ENCODE data around the gene LBHD2. TPM values are rescaled to one million over a fixed set of nuclear protein-coding genes. Genes with fewer than 3 reads are reported as not detected.
"Not testable (repeated sequence)": the region's sequence is repeated elsewhere in the genome, so short reads cannot be mapped to it uniquely, and the experiment has no call there.

Gene LBHD2
- polyA plus RNA-seq: not detected

GRCh38 chr14:103084021-103084919 is at the start of gene LBHD2:
TSS of gene LBHD2 (plus strand) at chr14:103084210. CDS start at chr14:103086013, 1,803 bp downstream.
- no peaks in the 10 kb centered on the region for H3K4me1 Mint-ChIP-seq
- no peaks in the 10 kb centered on the region for H3K9me3 Mint-ChIP-seq
- no peaks in the 10 kb centered on the region for H3K36me3 Mint-ChIP-seq
- H3K27me3 Mint-ChIP-seq: peaks cover 7% of the 10 kb centered on the region
- H3K27ac Mint-ChIP-seq: no peak within 1 kb of the TSS
- H3K4me3 Mint-ChIP-seq: no peak within 1 kb of the TSS

GRCh38 chr14:103041464-103041863 is 42.5 kb upstream of the LBHD2 start:
- no peak overlapping the region for H3K27ac Mint-ChIP-seq
- H3K36me3 Mint-ChIP-seq: peaks cover 7% of the 10 kb centered on the region
- H3K4me1 Mint-ChIP-seq: peaks cover 20 to 27% (median 21%) of the 10 kb centered on the region in 3 donors
- H3K9me3 Mint-ChIP-seq: peaks cover 0 to 6% (median 0%) of the 10 kb centered on the region in 3 donors
- H3K27me3 Mint-ChIP-seq: peaks cover 3% of the 10 kb centered on the region
- H3K4me3 Mint-ChIP-seq: no peak overlapping the region

- peaks cover 21 to 30% (median 22%) of the 10 kb centered on the region in 3 donors for H3K4me1 Mint-ChIP-seq
- peaks cover 7% of the 10 kb centered on the region for H3K36me3 Mint-ChIP-seq
- peaks cover 3% of the 10 kb centered on the region for H3K27me3 Mint-ChIP-seq
- H3K9me3 Mint-ChIP-seq: peaks cover 0 to 6% (median 0%) of the 10 kb centered on the region in 3 donors
- no peak overlapping the region for H3K4me3 Mint-ChIP-seq
- no peak overlapping the region for H3K27ac Mint-ChIP-seq
These were observed 40.6 kb upstream of the LBHD2 start for GRCh38 chr14:103043257-103044015.

GRCh38 chr14:103045371-103045869 is 38.6 kb upstream of the LBHD2 start:
- H3K4me1 Mint-ChIP-seq: peaks cover 26 to 28% (median 26%) of the 10 kb centered on the region in 3 donors
- H3K4me3 Mint-ChIP-seq: peak overlapping the region; percentile 22 to 93 (median 77)
- peak overlapping the region in 2 of 3 donors; percentile 1 to 35 for H3K27ac Mint-ChIP-seq
- no peaks in the 10 kb centered on the region for H3K27me3 Mint-ChIP-seq
- peaks cover 10% of the 10 kb centered on the region for H3K36me3 Mint-ChIP-seq
- H3K9me3 Mint-ChIP-seq: peaks cover 0 to 6% (median 0%) of the 10 kb centered on the region in 3 donors

GRCh38 chr14:103047453-103047852 is 36.6 kb upstream of the LBHD2 start:
- not testable (repeated sequence) for H3K9me3 Mint-ChIP-seq, H3K27me3 Mint-ChIP-seq, H3K4me3 Mint-ChIP-seq, H3K36me3 Mint-ChIP-seq, H3K27ac Mint-ChIP-seq
- peaks cover 24 to 31% (median 30%) of the 10 kb centered on the region in 3 donors for H3K4me1 Mint-ChIP-seq

GRCh38 chr14:103050935-103051334 is 33.1 kb upstream of the LBHD2 start:
- Mint-ChIP-seq H3K36me3 (peaks cover 3% of the 10 kb centered on the region), H3K27ac (no peak overlapping the region), H3K27me3 (no peaks in the 10 kb centered on the region), H3K9me3 (no peaks in the 10 kb centered on the region), H3K4me3 (no peak overlapping the region), H3K4me1 (peaks cover 24 to 33% (median 27%) of the 10 kb centered on the region in 3 donors)

- Mint-ChIP-seq H3K4me1 (peaks cover 23 to 34% (median 24%) of the 10 kb centered on the region in 3 donors), H3K4me3 (peak overlapping the region in 1 of 4 donors; percentile 41), H3K36me3 (peaks cover 3% of the 10 kb centered on the region), H3K9me3 (no peaks in the 10 kb centered on the region), H3K27me3 (no peaks in the 10 kb centered on the region), H3K27ac (no peak overlapping the region)
These were observed 31.6 kb upstream of the LBHD2 start for GRCh38 chr14:103052407-103052806.

- Mint-ChIP-seq H3K27ac (peak overlapping the region; percentile 52 to 76 (median 64)), H3K36me3 (no peaks in the 10 kb centered on the region), H3K4me3 (peak overlapping the region; percentile 72 to 95 (median 87)), H3K4me1 (peaks cover 20 to 32% (median 21%) of the 10 kb centered on the region in 3 donors), H3K27me3 (no peaks in the 10 kb centered on the region), H3K9me3 (no peaks in the 10 kb centered on the region)
These were observed 28.3 kb upstream of the LBHD2 start for GRCh38 chr14:103055695-103056094.

GRCh38 chr14:103056322-103057027 is 27.5 kb upstream of the LBHD2 start:
- H3K4me3 Mint-ChIP-seq: peak overlapping the region; percentile 82 to 95 (median 87)
- peaks cover 20 to 32% (median 21%) of the 10 kb centered on the region in 3 donors for H3K4me1 Mint-ChIP-seq
- peak overlapping the region in 2 of 3 donors; percentile 52 to 64 for H3K27ac Mint-ChIP-seq
- H3K36me3 Mint-ChIP-seq: no peaks in the 10 kb centered on the region
- no peaks in the 10 kb centered on the region for H3K27me3 Mint-ChIP-seq
- H3K9me3 Mint-ChIP-seq: no peaks in the 10 kb centered on the region

GRCh38 chr14:103057028-103057371 is 27.0 kb upstream of the LBHD2 start:
- H3K4me1 Mint-ChIP-seq: peaks cover 20 to 32% (median 21%) of the 10 kb centered on the region in 3 donors
- H3K9me3 Mint-ChIP-seq: no peaks in the 10 kb centered on the region
- no peak overlapping the region for H3K27ac Mint-ChIP-seq
- H3K27me3 Mint-ChIP-seq: no peaks in the 10 kb centered on the region
- H3K4me3 Mint-ChIP-seq: peak overlapping the region in 2 of 4 donors; percentile 82 to 84
- no peaks in the 10 kb centered on the region for H3K36me3 Mint-ChIP-seq

GRCh38 chr14:103057372-103058163 is 26.4 kb upstream of the LBHD2 start, which contains the start of gene CDC42BPB:
TSS of gene CDC42BPB (minus strand) at chr14:103057549. CDS start at chr14:103057173, 376 bp downstream.
- Mint-ChIP-seq H3K27ac (peak within 1 kb of the TSS; percentile 22 to 81 (median 53)), H3K27me3 (no peaks in the 10 kb centered on the region), H3K4me3 (peak within 1 kb of the TSS; percentile 82 to 95 (median 87)), H3K9me3 (no peaks in the 10 kb centered on the region), H3K4me1 (peaks cover 14 to 27% (median 17%) of the 10 kb centered on the region in 3 donors), H3K36me3 (no peaks in the 10 kb centered on the region)

- Mint-ChIP-seq H3K9me3 (no peaks in the 10 kb centered on the region), H3K4me3 (peak overlapping the region; percentile 74 to 80 (median 78)), H3K36me3 (no peaks in the 10 kb centered on the region), H3K27me3 (no peaks in the 10 kb centered on the region), H3K27ac (peak overlapping the region; percentile 22 to 81 (median 53)), H3K4me1 (peaks cover 13 to 25% (median 16%) of the 10 kb centered on the region in 3 donors)
These were observed 25.6 kb upstream of the LBHD2 start for GRCh38 chr14:103058164-103059055.

- H3K4me1 Mint-ChIP-seq: peaks cover 13 to 20% (median 15%) of the 10 kb centered on the region in 3 donors
- H3K4me3 Mint-ChIP-seq: peak overlapping the region in 2 of 4 donors; percentile 26 to 80
- no peaks in the 10 kb centered on the region for H3K9me3 Mint-ChIP-seq
These were observed 24.5 kb upstream of the LBHD2 start for GRCh38 chr14:103059556-103059955.

More at GRCh38 chr14:103059556-103059955, 24.5 kb upstream of the LBHD2 start:
- H3K27ac Mint-ChIP-seq: peak overlapping the region in 1 of 3 donors; percentile 86
- no peaks in the 10 kb centered on the region for H3K36me3 Mint-ChIP-seq
- H3K27me3 Mint-ChIP-seq: no peaks in the 10 kb centered on the region
